HG03520 (cell line): ENCODE measurements around the gene RNU11.
A peak's percentile ranks its signal among the peaks of the same experiment; 100 is the strongest.
"Not testable (repeated sequence)": the region's sequence is repeated elsewhere in the genome, so short reads cannot be mapped to it uniquely, and the experiment has no call there.

ENCODE experiments used
- ATAC-seq: cut with Tn5 transposase; IDR thresholded peaks from one replicate; pipeline ENCODE4 v1.9.1; 2021; ENCODE audit warnings: mild to moderate bottlenecking, moderate library complexity; ENCODE audit not compliant: unreplicated experiment

Gene RNU11

GRCh38 chr1:28648474-28649198 is at the start of gene RNU11:
TSS of gene RNU11 (plus strand) at chr1:28648600.
- ATAC-seq: peak; percentile 66

- ATAC-seq: no peak
Measured at GRCh38 chr1:28601696-28602095, 46.7 kb upstream of the RNU11 start.

- no peak for ATAC-seq
Measured at GRCh38 chr1:28602536-28603439, 45.6 kb upstream of the RNU11 start.

- no peak for ATAC-seq
Measured at GRCh38 chr1:28604411-28604810, 44.0 kb upstream of the RNU11 start.

GRCh38 chr1:28604962-28605361 is 43.4 kb upstream of the RNU11 start:
- no peak for ATAC-seq

GRCh38 chr1:28606771-28607170 is 41.6 kb upstream of the RNU11 start:
- ATAC-seq: no peak

- no peak for ATAC-seq
Measured at GRCh38 chr1:28613175-28613574, 35.2 kb upstream of the RNU11 start.

GRCh38 chr1:28631713-28632112 is 16.7 kb upstream of the RNU11 start:
- ATAC-seq: no peak

- ATAC-seq: no peak
Measured at GRCh38 chr1:28632560-28632959, 15.8 kb upstream of the RNU11 start.

- ATAC-seq: no peak
Measured at GRCh38 chr1:28640766-28641165, 7.6 kb upstream of the RNU11 start.

GRCh38 chr1:28642056-28642846 is 6.1 kb upstream of the RNU11 start:
- ATAC-seq: peak; percentile 10

GRCh38 chr1:28642847-28643635 is 5.4 kb upstream of the RNU11 start, which contains the start of gene TAF12:
TSS of gene TAF12 (minus strand) at chr1:28643067. CDS start at chr1:28622081, 20,986 bp downstream.
- peak; percentile 77 for ATAC-seq

GRCh38 chr1:28644494-28644893 is 3.9 kb upstream of the RNU11 start:
- ATAC-seq: no peak

GRCh38 chr1:28645406-28645805 is 3.0 kb upstream of the RNU11 start:
- not testable (repeated sequence) for ATAC-seq

GRCh38 chr1:28646040-28646439 is 2.4 kb upstream of the RNU11 start:
- ATAC-seq: no peak

GRCh38 chr1:28648008-28648473 is 359 bp upstream of the RNU11 start:
- peak; percentile 60 for ATAC-seq

- ATAC-seq: not testable (repeated sequence)
Measured at GRCh38 chr1:28653063-28653462, 4.7 kb downstream of the RNU11 start.

- not testable (repeated sequence) for ATAC-seq
Measured at GRCh38 chr1:28653870-28654269, 5.5 kb downstream of the RNU11 start.

GRCh38 chr1:28655448-28656311 is 7.3 kb downstream of the RNU11 start:
- not testable (repeated sequence) for ATAC-seq
